GM10248 (cell line): ENCODE results near the gene MED27.

Experiments
- CTCF ChIA-PET: fragments of 300-600 bp; sonication (Branson Sonifier 250); formaldehyde crosslinking; extraction: SDS; loops from one replicate; lab custom pipeline; 2021; ENCODE audit warnings: antibody characterized with exemption; lab: Yijun Ruan, JAX
- POLR2A ChIA-PET: fragments of 350-650 bp; sonication (Branson Sonifier 250); formaldehyde crosslinking; extraction: SDS; loops from one replicate; lab custom pipeline; 2020; ENCODE audit warnings: antibody characterized with exemption; lab: Yijun Ruan, JAX
- DNase-seq: peaks from one replicate; pipeline ENCODE4 v3.0.0; 2012; ENCODE audit errors: extremely low spot score
- TF ChIP-seq, protein P1 (sequence below): IDR thresholded peaks from 2 replicates; pipeline ENCODE4 v1.5.1; 2012; ENCODE audit warnings: mild to moderate bottlenecking, low read depth; ENCODE audit errors: extremely low read depth, missing control alignments, control extremely low read depth

The MED27 gene

DNA sequence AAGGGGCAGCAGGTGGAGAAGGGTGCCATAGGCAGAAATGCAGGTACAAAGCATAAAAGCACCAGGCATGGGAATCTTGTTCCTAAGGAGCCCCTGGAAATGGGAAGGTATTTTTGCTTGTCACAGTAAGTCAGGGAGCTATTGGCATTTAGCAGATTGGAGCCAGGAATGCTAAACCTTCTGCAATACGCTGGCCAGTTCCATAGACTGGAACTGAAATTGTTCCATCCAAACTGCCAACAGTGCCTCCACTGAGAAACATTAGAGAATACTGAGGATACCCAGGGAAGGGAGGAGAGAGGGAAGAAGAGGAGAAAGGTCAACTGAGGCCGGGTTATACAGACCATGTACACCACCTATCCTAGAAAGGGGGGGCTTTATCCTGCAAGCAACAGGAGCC is 162.7 kb downstream of the MED27 start:
- POLR2A ChIA-PET, result no interaction called here
- CTCF ChIA-PET, result no interaction called here
- TF ChIP-seq, protein P1, sequence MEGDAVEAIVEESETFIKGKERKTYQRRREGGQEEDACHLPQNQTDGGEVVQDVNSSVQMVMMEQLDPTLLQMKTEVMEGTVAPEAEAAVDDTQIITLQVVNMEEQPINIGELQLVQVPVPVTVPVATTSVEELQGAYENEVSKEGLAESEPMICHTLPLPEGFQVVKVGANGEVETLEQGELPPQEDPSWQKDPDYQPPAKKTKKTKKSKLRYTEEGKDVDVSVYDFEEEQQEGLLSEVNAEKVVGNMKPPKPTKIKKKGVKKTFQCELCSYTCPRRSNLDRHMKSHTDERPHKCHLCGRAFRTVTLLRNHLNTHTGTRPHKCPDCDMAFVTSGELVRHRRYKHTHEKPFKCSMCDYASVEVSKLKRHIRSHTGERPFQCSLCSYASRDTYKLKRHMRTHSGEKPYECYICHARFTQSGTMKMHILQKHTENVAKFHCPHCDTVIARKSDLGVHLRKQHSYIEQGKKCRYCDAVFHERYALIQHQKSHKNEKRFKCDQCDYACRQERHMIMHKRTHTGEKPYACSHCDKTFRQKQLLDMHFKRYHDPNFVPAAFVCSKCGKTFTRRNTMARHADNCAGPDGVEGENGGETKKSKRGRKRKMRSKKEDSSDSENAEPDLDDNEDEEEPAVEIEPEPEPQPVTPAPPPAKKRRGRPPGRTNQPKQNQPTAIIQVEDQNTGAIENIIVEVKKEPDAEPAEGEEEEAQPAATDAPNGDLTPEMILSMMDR, result no peak

DNA sequence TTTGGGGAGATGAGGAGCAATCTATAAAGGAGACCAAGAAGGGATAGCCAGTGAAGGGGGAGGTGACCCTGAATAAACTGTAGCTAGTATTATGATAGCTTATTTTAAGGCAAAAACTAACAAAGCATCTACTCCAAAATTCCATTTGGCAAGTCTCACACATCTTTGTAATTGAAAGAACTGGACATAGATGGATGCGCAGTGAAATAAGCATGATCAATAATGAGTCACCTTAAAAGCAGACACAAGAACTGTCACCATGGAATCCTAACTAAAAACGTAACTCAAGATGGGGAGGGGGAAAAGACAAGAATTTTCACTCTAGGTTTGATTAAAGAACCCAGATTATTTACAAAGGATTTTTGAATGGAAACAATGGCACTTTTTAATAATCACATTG is 164.5 kb downstream of the MED27 start:
- TF ChIP-seq, protein P1, result no peak
- no peak for DNase-seq
- CTCF ChIA-PET, result interaction anchor here (2.8 kb wide), 1 partner anchor 11 kb away, joined by 7 read pairs; no protein-coding TSS in a partner anchor
- POLR2A ChIA-PET, result no interaction called here

More for the DNA sequence above, 162.7 kb downstream of the MED27 start:
- DNase-seq, result no peak

DNA sequence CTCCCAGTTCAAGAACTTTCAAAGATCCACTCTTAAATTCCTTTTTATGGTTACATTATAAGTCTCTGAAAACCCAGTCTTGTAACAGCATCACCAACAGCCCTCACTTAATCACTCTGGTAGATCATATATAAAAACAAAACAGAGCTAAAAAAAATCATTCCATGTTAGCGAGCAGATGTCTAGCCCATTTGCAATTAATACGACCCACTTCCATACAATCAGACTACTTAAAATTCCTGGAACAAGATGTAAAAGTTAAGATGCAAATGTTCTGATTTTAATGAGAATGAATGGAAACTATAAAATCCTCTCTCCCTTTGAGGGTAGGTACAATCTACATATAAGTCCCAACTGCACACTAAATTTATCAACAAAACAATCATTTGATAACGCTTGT is 167.0 kb downstream of the MED27 start:
- CTCF ChIA-PET, result no interaction called here

DNA sequence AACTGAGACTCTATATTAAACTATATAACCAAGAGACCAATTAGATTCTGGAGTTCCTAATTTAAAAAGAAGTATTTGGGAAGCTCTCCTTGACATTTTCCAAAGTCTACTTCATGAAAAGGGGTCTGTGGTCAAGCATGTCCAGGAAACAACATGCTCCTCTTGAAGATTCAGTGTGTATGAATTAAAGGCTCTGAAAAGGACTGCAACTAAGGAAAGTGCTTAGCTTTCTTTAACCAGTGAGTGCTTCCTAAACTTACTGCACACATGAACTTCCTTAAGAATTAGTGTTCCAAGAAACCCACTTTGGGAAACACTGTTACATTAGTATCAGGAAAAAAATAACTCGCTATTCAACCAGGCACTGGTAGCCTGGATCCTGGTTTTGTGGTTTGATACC is 167.6 kb downstream of the MED27 start:
- CTCF ChIA-PET, result no interaction called here
- DNase-seq, result no peak
- TF ChIP-seq, protein P1, result no peak
- POLR2A ChIA-PET, result no interaction called here

More for the DNA sequence above, 167.0 kb downstream of the MED27 start:
- POLR2A ChIA-PET, result no interaction called here
- DNase-seq, result no peak
- TF ChIP-seq, protein P1, result no peak

DNA sequence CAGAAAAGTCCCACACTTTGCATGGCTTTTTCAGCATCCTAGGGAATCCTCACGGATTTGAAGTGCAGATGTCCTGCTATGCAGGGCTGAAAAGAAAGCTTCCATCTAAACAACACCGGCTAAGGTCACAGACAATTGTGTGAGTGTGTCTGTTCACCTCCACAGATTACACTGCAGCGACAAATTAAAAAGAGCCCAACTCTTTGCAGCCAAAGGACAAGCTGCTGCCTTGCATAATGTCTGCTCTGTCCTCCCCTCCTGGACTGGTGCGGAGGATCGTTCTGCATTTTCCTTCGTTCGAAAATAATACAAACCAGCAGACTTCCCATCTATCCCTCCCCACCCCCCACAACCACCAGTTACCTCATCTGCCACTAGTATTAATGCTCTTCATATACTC is 169.1 kb downstream of the MED27 start:
- ChIA-PET POLR2A (no interaction called here), CTCF (interaction anchor here (1.4 kb wide), 1 partner anchor 10 kb away, joined by 4 read pairs; no protein-coding TSS in a partner anchor)
- TF ChIP-seq, protein P1, result no peak
- no peak for DNase-seq

DNA sequence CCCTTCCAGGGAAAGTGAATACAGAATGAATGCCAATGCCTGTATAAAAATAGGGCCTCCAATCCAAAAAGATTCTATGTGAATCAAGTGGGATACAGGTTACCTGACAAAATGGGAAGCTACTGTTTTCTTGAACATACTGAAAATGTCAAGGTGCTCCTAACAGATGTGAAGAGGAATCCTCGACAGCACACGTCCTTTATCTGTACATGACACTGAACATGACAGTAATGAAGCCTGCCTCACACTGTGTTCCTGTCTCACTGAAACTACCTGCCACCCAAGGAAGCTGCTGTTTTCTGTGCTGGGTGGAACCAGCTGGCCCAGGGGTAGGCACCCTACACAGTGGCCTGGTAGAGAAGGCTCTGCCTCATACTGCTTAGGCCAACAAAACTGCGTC is 174.5 kb downstream of the MED27 start:
- ChIA-PET CTCF (interaction anchor here (1.6 to 2.5 kb wide), 2 partner anchors 16 to 21 kb away, joined by 3 to 6 read pairs; no protein-coding TSS in a partner anchor), POLR2A (no interaction called here)
- DNase-seq, result no peak
- TF ChIP-seq, protein P1, result no peak
